Measurements from ENCODE around the gene TIAL1.
"Not testable (repeated sequence)": the region's sequence is repeated elsewhere in the genome, so short reads cannot be mapped to it uniquely, and the experiment has no call there.

Gene TIAL1

DNA sequence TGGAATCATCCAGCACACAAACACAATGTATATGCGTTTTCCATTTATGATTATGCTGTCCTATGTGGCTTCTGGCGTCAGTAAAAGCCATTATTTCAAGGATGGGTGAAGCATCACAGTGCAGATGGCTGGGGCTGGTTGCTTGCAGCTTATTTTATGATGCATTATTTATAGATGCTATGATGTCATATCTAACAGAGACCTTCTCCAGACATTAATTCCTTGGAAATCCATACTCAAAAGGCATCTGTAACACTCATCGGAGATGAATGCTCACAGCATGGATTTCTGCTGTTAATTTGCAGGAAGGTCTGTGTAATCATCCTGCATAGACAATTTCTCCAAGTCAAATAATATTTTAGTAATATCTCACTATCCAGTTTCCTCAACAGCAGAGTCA, 61.5 kb downstream of the TIAL1 start:
- no peaks in the 10 kb centered on the region for H3K27me3 ChIP-seq
- peaks cover 0 to 10% (median 1%) of the 10 kb centered on the region in 4 donors for H3K4me1 ChIP-seq
- H3K4me3 ChIP-seq = no peak overlapping the region
- intact Hi-C loops (cut with DNase I; ENCODE audit: low total_unique reads) = no loop called here
- DNase-seq = no peak
- no peaks in the 10 kb centered on the region for H3K36me3 ChIP-seq
- H3K27ac ChIP-seq = no peak overlapping the region
- TF ChIP-seq, protein P1, sequence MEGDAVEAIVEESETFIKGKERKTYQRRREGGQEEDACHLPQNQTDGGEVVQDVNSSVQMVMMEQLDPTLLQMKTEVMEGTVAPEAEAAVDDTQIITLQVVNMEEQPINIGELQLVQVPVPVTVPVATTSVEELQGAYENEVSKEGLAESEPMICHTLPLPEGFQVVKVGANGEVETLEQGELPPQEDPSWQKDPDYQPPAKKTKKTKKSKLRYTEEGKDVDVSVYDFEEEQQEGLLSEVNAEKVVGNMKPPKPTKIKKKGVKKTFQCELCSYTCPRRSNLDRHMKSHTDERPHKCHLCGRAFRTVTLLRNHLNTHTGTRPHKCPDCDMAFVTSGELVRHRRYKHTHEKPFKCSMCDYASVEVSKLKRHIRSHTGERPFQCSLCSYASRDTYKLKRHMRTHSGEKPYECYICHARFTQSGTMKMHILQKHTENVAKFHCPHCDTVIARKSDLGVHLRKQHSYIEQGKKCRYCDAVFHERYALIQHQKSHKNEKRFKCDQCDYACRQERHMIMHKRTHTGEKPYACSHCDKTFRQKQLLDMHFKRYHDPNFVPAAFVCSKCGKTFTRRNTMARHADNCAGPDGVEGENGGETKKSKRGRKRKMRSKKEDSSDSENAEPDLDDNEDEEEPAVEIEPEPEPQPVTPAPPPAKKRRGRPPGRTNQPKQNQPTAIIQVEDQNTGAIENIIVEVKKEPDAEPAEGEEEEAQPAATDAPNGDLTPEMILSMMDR (IDR thresholded peaks at IDR 0.05) = no peak
- H3K9me3 ChIP-seq = no peaks in the 10 kb centered on the region

GRCh38 chr10:119533473-119533872, 63.3 kb downstream of the TIAL1 start:
- peaks cover 0 to 2% (median 0%) of the 10 kb centered on the region in 4 donors for H3K4me1 ChIP-seq
- H3K4me3 ChIP-seq = no peak overlapping the region
- no peak for DNase-seq
- H3K9me3 ChIP-seq = no peaks in the 10 kb centered on the region
- H3K27me3 ChIP-seq = no peaks in the 10 kb centered on the region
- no peaks in the 10 kb centered on the region for H3K36me3 ChIP-seq
- intact Hi-C loops (cut with DNase I; ENCODE audit: low total_unique reads) = no loop called here
- TF ChIP-seq, protein P1 (IDR thresholded peaks at IDR 0.05) = no peak
- no peak overlapping the region for H3K27ac ChIP-seq

- H3K36me3 ChIP-seq; intact Hi-C loops (cut with DNase I; ENCODE audit: low total_unique reads); H3K4me1 ChIP-seq; H3K9me3 ChIP-seq; H3K27me3 ChIP-seq; H3K4me3 ChIP-seq; H3K27ac ChIP-seq: not testable (repeated sequence)
- DNase-seq = peak in 1 of 2 donors; percentile 64
These were observed 64.0 kb downstream of the TIAL1 start for GRCh38 chr10:119532791-119533190.

DNA sequence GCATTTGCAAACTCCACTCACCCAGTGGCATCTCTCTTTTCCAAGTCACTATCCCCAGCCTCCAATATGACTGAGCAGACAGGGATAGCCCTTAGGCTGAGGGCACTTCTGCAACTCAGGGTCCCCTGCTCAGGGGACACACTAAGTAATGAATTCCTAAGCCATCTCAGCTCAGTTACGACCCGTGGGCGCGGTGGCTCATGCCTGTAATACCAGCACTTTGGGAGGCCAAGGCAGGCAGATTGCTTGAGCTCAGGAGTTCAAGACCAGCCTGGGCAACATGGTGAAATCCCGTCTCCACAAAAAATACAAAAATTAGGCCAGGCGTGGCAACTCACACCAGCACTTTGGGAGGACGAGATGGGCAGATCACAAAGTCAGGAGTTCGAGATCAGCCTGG, 64.5 kb downstream of the TIAL1 start:
- H3K27ac ChIP-seq; H3K27me3 ChIP-seq; H3K4me3 ChIP-seq; H3K9me3 ChIP-seq; H3K4me1 ChIP-seq; H3K36me3 ChIP-seq; intact Hi-C loops (cut with DNase I; ENCODE audit: low total_unique reads): not testable (repeated sequence)
- DNase-seq = peak in 1 of 2 donors; percentile 24

- H3K4me3 ChIP-seq = no peak overlapping the region
- TF ChIP-seq, protein P1 (IDR thresholded peaks at IDR 0.05) = no peak
- H3K4me1 ChIP-seq = peaks cover 0 to 2% (median 0%) of the 10 kb centered on the region in 4 donors
- H3K27me3 ChIP-seq = no peaks in the 10 kb centered on the region
- H3K36me3 ChIP-seq = no peaks in the 10 kb centered on the region
- H3K9me3 ChIP-seq = no peaks in the 10 kb centered on the region
- intact Hi-C loops (cut with DNase I; ENCODE audit: low total_unique reads) = no loop called here
- no peak overlapping the region for H3K27ac ChIP-seq
- DNase-seq = no peak
These were observed 65.7 kb downstream of the TIAL1 start for GRCh38 chr10:119531067-119531466.

- H3K4me3 ChIP-seq; intact Hi-C loops (cut with DNase I; ENCODE audit: low total_unique reads); H3K4me1 ChIP-seq; H3K27ac ChIP-seq; H3K27me3 ChIP-seq; H3K9me3 ChIP-seq; H3K36me3 ChIP-seq: not testable (repeated sequence)
- DNase-seq = peak in 1 of 2 donors; percentile 16
These were observed 68.0 kb downstream of the TIAL1 start for GRCh38 chr10:119528663-119529237.

DNA sequence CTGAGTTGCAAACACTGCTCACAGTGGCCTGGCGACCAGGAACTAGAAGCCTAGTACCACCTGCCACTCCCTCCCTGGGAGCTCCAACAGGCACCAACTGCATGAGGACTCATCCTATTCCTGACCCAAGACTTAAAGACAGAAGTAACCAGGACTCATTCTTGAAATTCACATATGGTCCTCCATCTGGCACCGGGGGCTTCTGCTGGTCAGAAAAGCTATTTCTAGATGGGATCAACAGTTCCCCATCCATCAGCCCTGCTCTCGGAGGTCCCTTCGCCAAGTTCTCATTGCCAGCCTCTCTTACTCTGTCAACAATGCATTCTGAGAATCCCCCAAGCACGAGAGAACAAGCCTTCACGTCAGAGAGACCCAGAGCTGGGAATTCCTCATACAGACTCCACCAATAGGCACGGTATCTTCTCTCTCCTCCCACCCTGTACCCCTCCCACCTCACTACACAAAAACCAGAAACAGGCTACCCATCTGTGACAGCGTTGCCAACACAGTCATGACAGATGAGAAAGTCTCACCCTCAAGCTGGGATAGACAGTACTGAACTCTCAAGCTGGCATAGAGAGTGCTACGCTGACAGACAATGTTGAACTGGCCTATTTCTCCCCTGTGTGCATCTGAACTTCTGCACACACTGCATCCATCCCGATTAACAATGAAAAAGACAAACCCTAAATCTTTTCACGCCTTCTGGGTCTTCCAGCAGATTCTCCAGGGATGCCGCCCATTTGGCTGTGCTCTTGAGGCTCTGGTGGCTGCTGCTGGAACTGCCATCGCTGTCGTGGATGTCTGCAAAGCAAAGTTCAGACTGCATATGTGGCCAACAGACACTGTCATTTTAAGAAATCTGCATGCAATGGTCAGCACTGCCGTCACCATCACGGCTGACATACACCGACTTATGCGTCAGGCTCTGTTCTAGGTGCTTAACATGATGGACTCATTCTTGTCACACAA, 69.9 kb downstream of the TIAL1 start:
- Histone ChIP-seq H3K36me3 (no peaks in the 10 kb centered on the region), H3K27me3 (no peaks in the 10 kb centered on the region), H3K27ac (no peak overlapping the region), H3K9me3 (no peaks in the 10 kb centered on the region), H3K4me3 (no peak overlapping the region), H3K4me1 (peaks cover 0 to 2% (median 0%) of the 10 kb centered on the region in 4 donors)
- intact Hi-C loops (cut with DNase I; ENCODE audit: low total_unique reads) = no loop called here
- TF ChIP-seq, protein P1 (IDR thresholded peaks at IDR 0.05) = no peak
- peak in 1 of 2 donors; percentile 34 for DNase-seq
